ENCODE data around the gene C1orf159. TPM values are rescaled to one million over a fixed set of nuclear protein-coding genes. Genes with fewer than 3 reads are reported as not detected.

The C1orf159 gene
- polyA plus RNA-seq, 3 donors: 3.0 to 18.8 (median 3.3) TPM

- no peak overlapping the region for H3K4me3 ChIP-seq (replicated peaks in 1 of 3; ENCODE audit: low read depth in 2 of 3, low read length in 3 of 3)
- H3K27me3 ChIP-seq (ENCODE audit: control insufficient read depth in 2 of 2, insufficient read depth in 2 of 2, low read length in 2 of 2): no peaks in the 10 kb centered on the region
- H3K36me3 ChIP-seq (replicated peaks in 1 of 2; ENCODE audit: control insufficient read depth in 1 of 2, insufficient read depth in 2 of 2, low read length in 2 of 2): no peaks in the 10 kb centered on the region
- H3K4me1 Mint-ChIP-seq: no peaks in the 10 kb centered on the region
- peaks cover 12 to 21% of the 10 kb centered on the region in 2 donors for H3K9me3 ChIP-seq (replicated peaks in 1 of 2; ENCODE audit: control insufficient read depth in 1 of 2, insufficient read depth in 1 of 2, low read length in 2 of 2)
- no peak overlapping the region for H3K9ac ChIP-seq (ENCODE audit: insufficient read depth, low read length, poor library complexity, severe bottlenecking)
- no peak overlapping the region for H3K4me2 ChIP-seq (replicated peaks; ENCODE audit: extremely low read depth, low read length, poor library complexity, severe bottlenecking)
- no peak for DNase-seq
- no peaks in the 10 kb centered on the region for H3K36me3 Mint-ChIP-seq
- no peak overlapping the region for H2AFZ ChIP-seq (ENCODE audit: insufficient read depth, low read depth, low read length, poor library complexity, severe bottlenecking)
- H4K20me1 ChIP-seq (ENCODE audit: insufficient read depth, low read length): no peaks in the 10 kb centered on the region
- no peak overlapping the region for H3K4me3 Mint-ChIP-seq
- peaks cover under 1 to 5% of the 10 kb centered on the region in 2 donors for H3K4me1 ChIP-seq (ENCODE audit: control insufficient read depth in 1 of 2, insufficient read depth in 2 of 2, low read length in 2 of 2)
- H3K27ac Mint-ChIP-seq: no peak overlapping the region
- TF ChIP-seq, protein P1, sequence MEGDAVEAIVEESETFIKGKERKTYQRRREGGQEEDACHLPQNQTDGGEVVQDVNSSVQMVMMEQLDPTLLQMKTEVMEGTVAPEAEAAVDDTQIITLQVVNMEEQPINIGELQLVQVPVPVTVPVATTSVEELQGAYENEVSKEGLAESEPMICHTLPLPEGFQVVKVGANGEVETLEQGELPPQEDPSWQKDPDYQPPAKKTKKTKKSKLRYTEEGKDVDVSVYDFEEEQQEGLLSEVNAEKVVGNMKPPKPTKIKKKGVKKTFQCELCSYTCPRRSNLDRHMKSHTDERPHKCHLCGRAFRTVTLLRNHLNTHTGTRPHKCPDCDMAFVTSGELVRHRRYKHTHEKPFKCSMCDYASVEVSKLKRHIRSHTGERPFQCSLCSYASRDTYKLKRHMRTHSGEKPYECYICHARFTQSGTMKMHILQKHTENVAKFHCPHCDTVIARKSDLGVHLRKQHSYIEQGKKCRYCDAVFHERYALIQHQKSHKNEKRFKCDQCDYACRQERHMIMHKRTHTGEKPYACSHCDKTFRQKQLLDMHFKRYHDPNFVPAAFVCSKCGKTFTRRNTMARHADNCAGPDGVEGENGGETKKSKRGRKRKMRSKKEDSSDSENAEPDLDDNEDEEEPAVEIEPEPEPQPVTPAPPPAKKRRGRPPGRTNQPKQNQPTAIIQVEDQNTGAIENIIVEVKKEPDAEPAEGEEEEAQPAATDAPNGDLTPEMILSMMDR (IDR thresholded peaks at IDR 0.05): no peak
- intact Hi-C loops (cut with micrococcal nuclease): no loop called here
- WGBS (ENCODE audit: insufficient coverage): 88% methylated on average over 14 of the region's 15 CpGs
- no peak overlapping the region for H3K27ac ChIP-seq (ENCODE audit: low read depth in 1 of 2, low read length in 2 of 2)
- peaks cover 16 to 22% (median 18%) of the 10 kb centered on the region in 7 donors for H3K9me3 Mint-ChIP-seq
- H3K79me2 ChIP-seq (ENCODE audit: insufficient read depth, low read length): no peaks in the 10 kb centered on the region
- H3K27me3 Mint-ChIP-seq (ENCODE audit: low read depth in 3 of 3): peaks cover 0 to 9% (median 3%) of the 10 kb centered on the region in 3 donors
Observed at GRCh38 chr1:1149416-1149815, 33.5 kb upstream of the C1orf159 start.

- TF ChIP-seq, protein P1 (IDR thresholded peaks at IDR 0.05): no peak
- Histone ChIP-seq H3K4me3 (replicated peaks in 1 of 3; ENCODE audit: low read depth in 2 of 3, low read length in 3 of 3) (no peak overlapping the region), H4K20me1 (ENCODE audit: insufficient read depth, low read length) (no peaks in the 10 kb centered on the region), H3K79me2 (ENCODE audit: insufficient read depth, low read length) (no peaks in the 10 kb centered on the region), H3K27me3 (ENCODE audit: control insufficient read depth in 2 of 2, insufficient read depth in 2 of 2, low read length in 2 of 2) (peaks cover 0 to 4% of the 10 kb centered on the region in 2 donors), H3K4me1 (ENCODE audit: control insufficient read depth in 1 of 2, insufficient read depth in 2 of 2, low read length in 2 of 2) (peaks cover 3 to 10% of the 10 kb centered on the region in 2 donors), H3K4me2 (replicated peaks; ENCODE audit: extremely low read depth, low read length, poor library complexity, severe bottlenecking) (no peak overlapping the region), H3K9ac (ENCODE audit: insufficient read depth, low read length, poor library complexity, severe bottlenecking) (no peak overlapping the region), H2AFZ (ENCODE audit: insufficient read depth, low read depth, low read length, poor library complexity, severe bottlenecking) (no peak overlapping the region), H3K27ac (ENCODE audit: low read depth in 1 of 2, low read length in 2 of 2) (no peak overlapping the region), H3K9me3 (replicated peaks in 1 of 2; ENCODE audit: control insufficient read depth in 1 of 2, insufficient read depth in 1 of 2, low read length in 2 of 2) (peaks cover 12 to 17% of the 10 kb centered on the region in 2 donors), H3K36me3 (replicated peaks in 1 of 2; ENCODE audit: control insufficient read depth in 1 of 2, insufficient read depth in 2 of 2, low read length in 2 of 2) (no peaks in the 10 kb centered on the region)
- Mint-ChIP-seq H3K4me1 (peaks cover 2% of the 10 kb centered on the region), H3K27ac (no peak overlapping the region), H3K36me3 (no peaks in the 10 kb centered on the region), H3K9me3 (peaks cover 14 to 17% (median 15%) of the 10 kb centered on the region in 7 donors), H3K27me3 (ENCODE audit: low read depth in 3 of 3) (peaks cover 0 to 13% (median 5%) of the 10 kb centered on the region in 3 donors), H3K4me3 (no peak overlapping the region)
- intact Hi-C loops (cut with micrococcal nuclease): no loop called here
- WGBS (ENCODE audit: insufficient coverage): 96% methylated on average over 18 of the region's 24 CpGs
- DNase-seq: no peak
Observed at GRCh38 chr1:1148569-1148968, 32.7 kb upstream of the C1orf159 start.
